HEK293T (cell line): ENCODE measurements around the gene DDC.

Source experiments
- BHLHE40 ChIP-seq: fragments of 450-650 bp; IDR thresholded peaks from 2 replicates; pipeline ENCODE4 v1.6.1; 2016; ENCODE audit warnings: mild to moderate bottlenecking, moderate library complexity, borderline replicate concordance
- CTBP1 ChIP-seq: fragments of 450-650 bp; IDR thresholded peaks from 2 replicates; pipeline ENCODE4 v1.6.1; 2016; ENCODE audit warnings: borderline replicate concordance
- ELF4 ChIP-seq: fragments of 450-650 bp; IDR thresholded peaks from 2 replicates; pipeline ENCODE4 v1.6.1; 2017; ENCODE audit warnings: antibody characterized with exemption
- FOXA1 ChIP-seq: fragments of 450-650 bp; IDR thresholded peaks from 2 replicates; pipeline ENCODE4 v1.6.1; 2016; ENCODE audit warnings: mild to moderate bottlenecking
- FOXK2 ChIP-seq: fragments of 450-650 bp; IDR thresholded peaks from 2 replicates; pipeline ENCODE4 v1.6.1; 2016; ENCODE audit warnings: mild to moderate bottlenecking
- FOXM1 ChIP-seq: fragments of 450-650 bp; IDR thresholded peaks from 2 replicates; pipeline ENCODE4 v1.6.1; 2017; ENCODE audit warnings: mild to moderate bottlenecking, borderline replicate concordance
- L3MBTL2 ChIP-seq: fragments of 450-650 bp; conservative IDR thresholded peaks from 2 replicates; pipeline ENCODE4 v1.6.1; 2016; ENCODE audit warnings: mild to moderate bottlenecking
- NFRKB ChIP-seq: fragments of 450-650 bp; IDR thresholded peaks from 2 replicates; pipeline ENCODE4 v1.6.1; 2016; ENCODE audit warnings: mild to moderate bottlenecking, moderate library complexity
- SP1 ChIP-seq: fragments of 450-650 bp; IDR thresholded peaks from 2 replicates; pipeline ENCODE4 v1.6.1; 2017
- TARDBP ChIP-seq: fragments of 450-650 bp; IDR thresholded peaks from 2 replicates; pipeline ENCODE4 v1.6.1; 2016

DNA sequence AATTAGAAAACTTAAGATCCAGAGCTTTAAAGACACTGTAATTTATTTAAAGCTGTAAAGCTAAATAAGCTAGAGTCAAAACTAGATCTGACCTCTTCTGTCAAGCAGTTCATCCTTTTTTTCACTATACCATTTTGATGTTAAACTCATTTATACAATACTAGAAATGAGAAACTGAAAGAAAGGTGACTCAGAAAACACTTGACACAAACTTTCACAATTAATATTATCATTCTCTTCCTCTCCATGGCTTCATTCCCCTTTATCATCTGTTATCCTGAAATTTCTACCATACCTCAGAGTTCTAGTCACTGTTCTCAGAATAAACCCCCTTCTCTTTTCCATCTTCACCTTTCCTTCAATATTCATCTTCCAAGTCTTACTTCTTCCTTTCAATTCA, 116.4 kb downstream of the DDC start:
- no peak for TF ChIP-seq TARDBP
- no peak for TF ChIP-seq ELF4
- no peak for TF ChIP-seq FOXK2
- TF ChIP-seq NFRKB, result no peak
- no peak for TF ChIP-seq FOXA1
- no peak for TF ChIP-seq L3MBTL2
- TF ChIP-seq BHLHE40, result no peak
- TF ChIP-seq FOXM1, result no peak
- no peak for TF ChIP-seq SP1
- no peak for TF ChIP-seq CTBP1
